ENCODE data around the gene L1CAM. TPM values are rescaled to one million over a fixed set of nuclear protein-coding genes. Genes with fewer than 3 reads are reported as not detected.

Gene L1CAM
- total RNA-seq = 0.86 and 1.1 TPM in 2 replicates
- 1.4 and 1.5 TPM in 2 replicates for polyA plus RNA-seq

GRCh38 chrX:153885968-153886903, at the start of gene L1CAM:
Gene L1CAM, minus strand, starts transcription at chrX:153886173. Its CDS starts 10,337 bp downstream, at chrX:153875836.
- Histone ChIP-seq H3K27me3 (peaks cover 32% of the 10 kb centered on the region), H3K4me1 (ENCODE audit: low read depth) (no peaks in the 10 kb centered on the region), H3K27ac (no peak within 1 kb of the TSS), H3K9me3 (ENCODE audit: low read depth) (no peaks in the 10 kb centered on the region), H3K4me3 (peak within 1 kb of the TSS; percentile 10), H3K36me3 (no peaks in the 10 kb centered on the region)
- DNase-seq (ENCODE audit: low read depth in 1 of 2, low spot score in 1 of 2) = peak in 1 of 2 donors; percentile 21
- TF ChIP-seq CTCF (IDR thresholded peaks at IDR 0.05; ENCODE audit: low read depth, low read length) = no peak

GRCh38 chrX:153935326-153935851, 49.4 kb upstream of the L1CAM start:
- no peak for TF ChIP-seq CTCF (IDR thresholded peaks at IDR 0.05; ENCODE audit: low read depth, low read length)
- DNase-seq (ENCODE audit: low read depth in 1 of 2, low spot score in 1 of 2) = no peak
- Histone ChIP-seq H3K9me3 (ENCODE audit: low read depth) (no peaks in the 10 kb centered on the region), H3K27me3 (no peaks in the 10 kb centered on the region), H3K4me1 (ENCODE audit: low read depth) (no peaks in the 10 kb centered on the region), H3K4me3 (peak overlapping the region; percentile 40), H3K27ac (no peak overlapping the region), H3K36me3 (no peaks in the 10 kb centered on the region)

DNA sequence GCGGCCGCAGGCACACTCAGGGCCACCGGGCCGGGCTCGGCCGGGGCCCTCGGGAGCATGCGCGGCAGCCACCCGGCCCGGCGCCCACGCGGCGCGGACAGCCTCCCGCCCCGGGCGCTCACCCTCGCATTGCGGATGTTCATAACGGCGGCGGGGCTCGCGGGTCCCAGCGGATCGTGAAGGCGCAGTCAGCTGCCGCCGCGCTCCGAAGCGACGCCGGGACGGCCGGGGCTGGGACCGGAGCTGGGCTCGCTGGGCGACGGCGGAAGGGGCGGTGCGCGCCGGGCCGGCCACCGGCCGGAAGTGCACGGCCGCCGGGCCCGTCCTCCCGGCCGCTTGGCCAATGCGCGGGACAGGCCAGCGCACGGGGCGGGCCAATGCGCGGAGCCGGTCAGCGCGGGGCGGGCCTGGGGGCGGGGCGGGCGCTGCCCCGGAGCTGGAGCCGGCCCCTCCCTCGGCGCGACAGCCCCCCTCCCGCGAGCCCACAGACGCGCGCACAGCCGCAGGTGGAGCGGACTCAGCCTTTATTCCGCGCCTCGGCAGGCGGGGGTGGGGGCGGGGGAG, 48.9 kb upstream of the L1CAM start, which contains the start of gene NAA10:
Gene NAA10 (minus strand): TSS at position 276 of the 564 bp plus-strand sequence. CDS start 133 bp downstream, at position 143.
- no peak for TF ChIP-seq CTCF (IDR thresholded peaks at IDR 0.05; ENCODE audit: low read depth, low read length)
- Histone ChIP-seq H3K4me3 (peak within 1 kb of the TSS; percentile 78), H3K27ac (peak within 1 kb of the TSS; percentile 53), H3K9me3 (ENCODE audit: low read depth) (no peaks in the 10 kb centered on the region), H3K27me3 (no peaks in the 10 kb centered on the region), H3K36me3 (no peaks in the 10 kb centered on the region), H3K4me1 (ENCODE audit: low read depth) (no peaks in the 10 kb centered on the region)
- DNase-seq (ENCODE audit: low read depth in 1 of 2, low spot score in 1 of 2) = peak; percentile 77 to 84

- peak overlapping the region; percentile 53 for H3K27ac ChIP-seq
These were observed 48.3 kb upstream of the L1CAM start for GRCh38 chrX:153934148-153934761.

More at GRCh38 chrX:153934148-153934761, 48.3 kb upstream of the L1CAM start:
- H3K9me3 ChIP-seq (ENCODE audit: low read depth) = no peaks in the 10 kb centered on the region
- DNase-seq (ENCODE audit: low read depth in 1 of 2, low spot score in 1 of 2) = no peak
- TF ChIP-seq CTCF (IDR thresholded peaks at IDR 0.05; ENCODE audit: low read depth, low read length) = no peak
- no peaks in the 10 kb centered on the region for H3K4me1 ChIP-seq (ENCODE audit: low read depth)
- peak overlapping the region; percentile 78 for H3K4me3 ChIP-seq
- H3K36me3 ChIP-seq = no peaks in the 10 kb centered on the region
- H3K27me3 ChIP-seq = no peaks in the 10 kb centered on the region
